ENCODE results near the gene PRPF19. TPM values are rescaled to one million over a fixed set of nuclear protein-coding genes. Genes with fewer than 3 reads are reported as not detected.
A peak's percentile ranks its signal among the peaks of the same experiment; 100 is the strongest.

The PRPF19 gene
- total and polyA plus RNA-seq, 2 of the 13 experiments (the other 11 are each of a cell fraction or from before 2014, with no cell fraction given): 27.4 to 91.1 TPM

- TF ChIP-seq, protein P1, sequence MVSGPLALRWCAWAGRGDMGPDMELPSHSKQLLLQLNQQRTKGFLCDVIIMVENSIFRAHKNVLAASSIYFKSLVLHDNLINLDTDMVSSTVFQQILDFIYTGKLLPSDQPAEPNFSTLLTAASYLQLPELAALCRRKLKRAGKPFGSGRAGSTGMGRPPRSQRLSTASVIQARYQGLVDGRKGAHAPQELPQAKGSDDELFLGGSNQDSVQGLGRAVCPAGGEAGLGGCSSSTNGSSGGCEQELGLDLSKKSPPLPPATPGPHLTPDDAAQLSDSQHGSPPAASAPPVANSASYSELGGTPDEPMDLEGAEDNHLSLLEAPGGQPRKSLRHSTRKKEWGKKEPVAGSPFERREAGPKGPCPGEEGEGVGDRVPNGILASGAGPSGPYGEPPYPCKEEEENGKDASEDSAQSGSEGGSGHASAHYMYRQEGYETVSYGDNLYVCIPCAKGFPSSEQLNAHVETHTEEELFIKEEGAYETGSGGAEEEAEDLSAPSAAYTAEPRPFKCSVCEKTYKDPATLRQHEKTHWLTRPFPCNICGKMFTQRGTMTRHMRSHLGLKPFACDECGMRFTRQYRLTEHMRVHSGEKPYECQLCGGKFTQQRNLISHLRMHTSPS (CRISPR knock-in tag; IDR thresholded peaks at IDR 0.05; ENCODE audit: low read depth): no peak
- TF ChIP-seq YEATS4 (CRISPR knock-in tag; IDR thresholded peaks at IDR 0.05; ENCODE audit: borderline replicate concordance): peak; percentile 99
- TF ChIP-seq ARID5B (CRISPR knock-in tag; IDR thresholded peaks at IDR 0.05): peak; percentile 66
- TF ChIP-seq ZNF704 (CRISPR knock-in tag; IDR thresholded peaks at IDR 0.05; ENCODE audit: borderline replicate concordance): peak; percentile 89
- TF ChIP-seq, protein P2, sequence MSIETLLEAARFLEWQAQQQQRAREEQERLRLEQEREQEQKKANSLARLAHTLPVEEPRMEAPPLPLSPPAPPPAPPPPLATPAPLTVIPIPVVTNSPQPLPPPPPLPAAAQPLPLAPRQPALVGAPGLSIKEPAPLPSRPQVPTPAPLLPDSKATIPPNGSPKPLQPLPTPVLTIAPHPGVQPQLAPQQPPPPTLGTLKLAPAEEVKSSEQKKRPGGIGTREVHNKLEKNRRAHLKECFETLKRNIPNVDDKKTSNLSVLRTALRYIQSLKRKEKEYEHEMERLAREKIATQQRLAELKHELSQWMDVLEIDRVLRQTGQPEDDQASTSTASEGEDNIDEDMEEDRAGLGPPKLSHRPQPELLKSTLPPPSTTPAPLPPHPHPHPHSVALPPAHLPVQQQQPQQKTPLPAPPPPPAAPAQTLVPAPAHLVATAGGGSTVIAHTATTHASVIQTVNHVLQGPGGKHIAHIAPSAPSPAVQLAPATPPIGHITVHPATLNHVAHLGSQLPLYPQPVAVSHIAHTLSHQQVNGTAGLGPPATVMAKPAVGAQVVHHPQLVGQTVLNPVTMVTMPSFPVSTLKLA (IDR thresholded peaks at IDR 0.05): peak; percentile 93
- TF ChIP-seq TBL1XR1 (IDR thresholded peaks at IDR 0.05; ENCODE audit: borderline replicate concordance, low read length, partially characterized antibody): peak; percentile 18
- no peak; the same call in 1 of the 2 replicates for TF ChIP-seq MEIS1 (CRISPR knock-in tag; IDR thresholded peaks at IDR 0.05; ENCODE audit: borderline replicate concordance)
- no peak for TF ChIP-seq ZKSCAN8 (CRISPR knock-in tag; IDR thresholded peaks at IDR 0.05; ENCODE audit: borderline replicate concordance)
- TF ChIP-seq FOXA1 (IDR thresholded peaks at IDR 0.05): no peak
- TF ChIP-seq FOXA1 (CRISPR knock-in tag; IDR thresholded peaks at IDR 0.05): peak; percentile 58; the same call in 1 of the 2 replicates
- TF ChIP-seq PAF1 (CRISPR knock-in tag; IDR thresholded peaks at IDR 0.05): no peak
- 0 out of 2 replicates have a peak, but pooled peaks have one; percentile 5 for TF ChIP-seq SMAD1 (CRISPR knock-in tag; IDR thresholded peaks at IDR 0.05; ENCODE audit: borderline replicate concordance, low read depth)
- no peak for TF ChIP-seq SOX13 (IDR thresholded peaks at IDR 0.05)
- peak in 1 of 2 experiments; percentile 73; a peak in 2 of 4 replicates for TF ChIP-seq SOX13 (CRISPR knock-in tag; conservative IDR thresholded peaks at IDR 0.05 in 1 of 2, IDR thresholded peaks at IDR 0.05 in 1 of 2)
- TF ChIP-seq MED1 (CRISPR knock-in tag; IDR thresholded peaks at IDR 0.05): peak; percentile 83; the same call in 1 of the 2 replicates
- TF ChIP-seq POGZ (CRISPR knock-in tag; IDR thresholded peaks at IDR 0.05): peak; percentile 99
- TF ChIP-seq IRX3 (CRISPR knock-in tag; IDR thresholded peaks at IDR 0.05; ENCODE audit: borderline replicate concordance, low read depth): peak; percentile 38; the same call in 1 of the 2 replicates
- TF ChIP-seq SKI (IDR thresholded peaks at IDR 0.05; ENCODE audit: partially characterized antibody): peak; percentile 64
- TF ChIP-seq, protein P3, sequence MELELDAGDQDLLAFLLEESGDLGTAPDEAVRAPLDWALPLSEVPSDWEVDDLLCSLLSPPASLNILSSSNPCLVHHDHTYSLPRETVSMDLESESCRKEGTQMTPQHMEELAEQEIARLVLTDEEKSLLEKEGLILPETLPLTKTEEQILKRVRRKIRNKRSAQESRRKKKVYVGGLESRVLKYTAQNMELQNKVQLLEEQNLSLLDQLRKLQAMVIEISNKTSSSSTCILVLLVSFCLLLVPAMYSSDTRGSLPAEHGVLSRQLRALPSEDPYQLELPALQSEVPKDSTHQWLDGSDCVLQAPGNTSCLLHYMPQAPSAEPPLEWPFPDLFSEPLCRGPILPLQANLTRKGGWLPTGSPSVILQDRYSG (CRISPR knock-in tag; IDR thresholded peaks at IDR 0.05): 0 out of 2 replicates have a peak, but pooled peaks have one; percentile 23
Measured at GRCh38 chr11:60841797-60842667, 64.4 kb downstream of the PRPF19 start, which contains the start of gene CCDC86 (continued).

All from HepG2 (cell line).